Vagina (tissue), 2 donors: Measurements from ENCODE around the gene DLG5.

Source experiments
- POLR2A ChIP-seq, 2 donors: fragments of 450-650 bp; IDR thresholded peaks; one replicate each; pipeline ENCODE4 v1.6.1; 2017; ENCODE audit warnings: antibody characterized with exemption in 2 of 2, mild to moderate bottlenecking in 2 of 2, moderate library complexity in 2 of 2
- POLR2AphosphoS5 ChIP-seq, 2 donors: sonication (generic); formaldehyde crosslinking; IDR thresholded peaks; one replicate each; pipeline ENCODE4 v1.9.0; 2017; ENCODE audit warnings: antibody characterized with exemption in 2 of 2, mild to moderate bottlenecking in 2 of 2, low read depth in 1 of 2; ENCODE audit not compliant: insufficient read depth in 1 of 2
- TF ChIP-seq, protein P1 (sequence below), 3 experiments: fragments of 450-650 bp in 2 of 3; fragments of 200-600 bp in 1 of 3; sonication (generic) in 1 of 3; IDR thresholded peaks; one replicate each; pipeline ENCODE4 v1.5.1; 2017 to 2019; ENCODE audit warnings: antibody characterized with exemption in 3 of 3, mild to moderate bottlenecking in 2 of 3, moderate library complexity in 2 of 3

DNA sequence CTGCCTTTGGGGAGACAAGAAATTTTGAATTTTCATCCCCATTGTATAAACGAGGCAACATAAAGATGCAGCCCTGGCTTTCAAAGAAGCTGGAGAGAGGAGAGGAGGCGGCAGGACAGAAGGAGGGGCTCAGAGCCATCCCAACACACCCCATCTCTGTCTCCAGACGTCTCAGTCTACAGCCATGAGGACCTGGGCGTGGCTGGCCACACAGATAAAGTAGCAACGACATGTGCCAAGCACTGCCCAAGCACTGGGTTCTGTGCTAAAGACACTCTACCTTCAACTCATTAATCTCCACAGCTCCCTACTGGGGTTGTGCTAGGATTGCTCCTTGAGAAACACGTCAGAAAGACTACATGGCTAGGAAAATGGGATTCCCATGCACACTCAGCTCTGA is 65.2 kb downstream of the DLG5 start:
- TF ChIP-seq, protein P1, sequence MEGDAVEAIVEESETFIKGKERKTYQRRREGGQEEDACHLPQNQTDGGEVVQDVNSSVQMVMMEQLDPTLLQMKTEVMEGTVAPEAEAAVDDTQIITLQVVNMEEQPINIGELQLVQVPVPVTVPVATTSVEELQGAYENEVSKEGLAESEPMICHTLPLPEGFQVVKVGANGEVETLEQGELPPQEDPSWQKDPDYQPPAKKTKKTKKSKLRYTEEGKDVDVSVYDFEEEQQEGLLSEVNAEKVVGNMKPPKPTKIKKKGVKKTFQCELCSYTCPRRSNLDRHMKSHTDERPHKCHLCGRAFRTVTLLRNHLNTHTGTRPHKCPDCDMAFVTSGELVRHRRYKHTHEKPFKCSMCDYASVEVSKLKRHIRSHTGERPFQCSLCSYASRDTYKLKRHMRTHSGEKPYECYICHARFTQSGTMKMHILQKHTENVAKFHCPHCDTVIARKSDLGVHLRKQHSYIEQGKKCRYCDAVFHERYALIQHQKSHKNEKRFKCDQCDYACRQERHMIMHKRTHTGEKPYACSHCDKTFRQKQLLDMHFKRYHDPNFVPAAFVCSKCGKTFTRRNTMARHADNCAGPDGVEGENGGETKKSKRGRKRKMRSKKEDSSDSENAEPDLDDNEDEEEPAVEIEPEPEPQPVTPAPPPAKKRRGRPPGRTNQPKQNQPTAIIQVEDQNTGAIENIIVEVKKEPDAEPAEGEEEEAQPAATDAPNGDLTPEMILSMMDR (IDR thresholded peaks at IDR 0.05) = no peak
- TF ChIP-seq POLR2AphosphoS5 (IDR thresholded peaks at IDR 0.05; ENCODE audit: insufficient read depth in 1 of 2, low read depth in 1 of 2) (no peak), POLR2A (IDR thresholded peaks at IDR 0.05) (no peak)
